WTC11 (cell line): ENCODE measurements around the gene TPP1. TPM values are rescaled to one million over a fixed set of nuclear protein-coding genes. Genes with fewer than 3 reads are reported as not detected.

ENCODE experiments used
- ATAC-seq: fragments of 200-7000 bp; cut with Tn5 transposase; 2 replicates; pipeline ENCODE4 v1.10.0; 2021; ENCODE audit warnings: mild to moderate bottlenecking, moderate library complexity
- CTCF ChIA-PET: fragments of 300-600 bp; sonication (Branson Sonifier 250); formaldehyde crosslinking; loops from one replicate; lab custom pipeline; 2021; ENCODE audit warnings: antibody characterized with exemption; lab: Charles Lee
- POLR2A ChIA-PET: fragments of 350-600 bp; sonication (Branson Sonifier 250); formaldehyde crosslinking; loops from one replicate; lab custom pipeline; 2021; ENCODE audit warnings: antibody characterized with exemption; lab: Charles Lee
- DNase-seq: peaks from one replicate; pipeline ENCODE4 v3.0.0; 2021; ENCODE audit warnings: low spot score
- H3K27ac Mint-ChIP-seq: 2 replicates; pipeline ENCODE4 v1.8.0; 2021; ENCODE audit warnings: mixed read lengths
- H3K27me3 Mint-ChIP-seq: 2 replicates; pipeline ENCODE4 v1.8.0; 2021; ENCODE audit warnings: low read depth, mild to moderate bottlenecking, moderate library complexity, mixed read lengths
- H3K36me3 Mint-ChIP-seq: 2 replicates; pipeline ENCODE4 v1.8.0; 2021; ENCODE audit warnings: mixed read lengths
- H3K4me1 Mint-ChIP-seq: 2 replicates; pipeline ENCODE4 v1.8.0; 2022; ENCODE audit warnings: mixed read lengths
- H3K4me3 Mint-ChIP-seq: 2 replicates; pipeline ENCODE4 v1.8.0; 2021; ENCODE audit warnings: mild to moderate bottlenecking, moderate library complexity, mixed read lengths
- H3K9me3 Mint-ChIP-seq: 2 replicates; pipeline ENCODE4 v1.8.0; 2021; ENCODE audit warnings: mixed read lengths
- ATF1 ChIP-seq: sonication (generic); formaldehyde crosslinking; IDR thresholded peaks from 2 replicates; pipeline ENCODE4 v1.8.1; 2023; ENCODE audit warnings: mild to moderate bottlenecking, moderate library complexity, missing genetic modification reagents
- CREB1 ChIP-seq: sonication (generic); formaldehyde crosslinking; IDR thresholded peaks from 2 replicates; pipeline ENCODE4 v1.8.0; 2023; ENCODE audit warnings: mild to moderate bottlenecking, missing genetic modification reagents
- CREM ChIP-seq: sonication (generic); formaldehyde crosslinking; IDR thresholded peaks from 2 replicates; pipeline ENCODE4 v1.8.1; 2022; ENCODE audit warnings: mild to moderate bottlenecking, missing genetic modification reagents, moderate library complexity
- ELF4 ChIP-seq: sonication (generic); formaldehyde crosslinking; IDR thresholded peaks from 2 replicates; pipeline ENCODE4 v1.8.1; 2022; ENCODE audit warnings: low read depth, mild to moderate bottlenecking, moderate library complexity, missing genetic modification reagents
- FOXK1 ChIP-seq: sonication (generic); formaldehyde crosslinking; IDR thresholded peaks from 2 replicates; pipeline ENCODE4 v1.8.0; 2022; ENCODE audit warnings: mild to moderate bottlenecking, moderate library complexity, missing genetic modification reagents
- GRHL2 ChIP-seq: fragments of 250-450 bp; sonication (Bioruptor Pico); IDR thresholded peaks from 2 replicates; pipeline ENCODE4 v1.8.0; 2022; ENCODE audit warnings: mild to moderate bottlenecking, moderate library complexity; ENCODE audit not compliant: insufficient replicate concordance, severe bottlenecking
- JAZF1 ChIP-seq: fragments of 250-450 bp; sonication (Bioruptor Pico); IDR thresholded peaks from 2 replicates; pipeline ENCODE4 v1.9.0; 2021; ENCODE audit warnings: moderate library complexity, mild to moderate bottlenecking, inconsistent platforms
- KAT7 ChIP-seq: sonication (generic); formaldehyde crosslinking; IDR thresholded peaks from 2 replicates; pipeline ENCODE4 v1.8.1; 2023; ENCODE audit warnings: missing genetic modification reagents, mild to moderate bottlenecking, borderline replicate concordance
- NR1H2 ChIP-seq: sonication (generic); formaldehyde crosslinking; IDR thresholded peaks from 2 replicates; pipeline ENCODE4 v1.9.0; 2021; ENCODE audit warnings: mild to moderate bottlenecking, moderate library complexity, missing genetic modification reagents
- OVOL2 ChIP-seq: fragments of 250-450 bp; sonication (Bioruptor Pico); IDR thresholded peaks from 2 replicates; pipeline ENCODE4 v1.9.0; 2021; ENCODE audit warnings: mild to moderate bottlenecking, borderline replicate concordance
- PRRX2 ChIP-seq: fragments of 250-450 bp; sonication (Bioruptor Pico); IDR thresholded peaks from 2 replicates; pipeline ENCODE4 v1.8.0; 2021; ENCODE audit warnings: mild to moderate bottlenecking
- SMAD4 ChIP-seq: sonication (generic); formaldehyde crosslinking; IDR thresholded peaks from 2 replicates; pipeline ENCODE4 v1.8.0; 2022; ENCODE audit warnings: mild to moderate bottlenecking, missing genetic modification reagents
- TP53 ChIP-seq: sonication (generic); formaldehyde crosslinking; IDR thresholded peaks from 2 replicates; pipeline ENCODE4 v1.8.1; 2023; ENCODE audit warnings: mild to moderate bottlenecking, missing genetic modification reagents
- ZBTB21 ChIP-seq: sonication (generic); formaldehyde crosslinking; IDR thresholded peaks from 2 replicates; pipeline ENCODE4 v1.8.1; 2023; ENCODE audit warnings: mild to moderate bottlenecking, missing genetic modification reagents, borderline replicate concordance
- ZNF416 ChIP-seq: fragments of 250-450 bp; sonication (Bioruptor Pico); IDR thresholded peaks from 2 replicates; pipeline ENCODE4 v1.9.0; 2021; ENCODE audit warnings: mild to moderate bottlenecking, inconsistent platforms
- ZNF423 ChIP-seq: fragments of 250-450 bp; sonication (Bioruptor Pico); IDR thresholded peaks from 2 replicates; pipeline ENCODE4 v2.1.2; 2022; ENCODE audit warnings: mild to moderate bottlenecking, moderate library complexity
- total RNA-seq: library from RNA; stranded (reverse); gene quantifications from 3 replicates; pipeline ENCODE4 v1.2.3, GENCODE V29; 2021
- TF ChIP-seq, protein P1 (sequence below): sonication (generic); formaldehyde crosslinking; conservative IDR thresholded peaks from 2 replicates; pipeline ENCODE4 v1.8.1; 2023; ENCODE audit warnings: mild to moderate bottlenecking, low read depth, missing genetic modification reagents, moderate library complexity
- TF ChIP-seq, protein P2 (sequence below): sonication (generic); formaldehyde crosslinking; IDR thresholded peaks from 2 replicates; pipeline ENCODE4 v1.8.1; 2022; ENCODE audit warnings: mild to moderate bottlenecking, moderate library complexity, missing genetic modification reagents
- TF ChIP-seq, protein P3 (sequence below): fragments of 250-450 bp; sonication (Bioruptor Pico); IDR thresholded peaks from 2 replicates; pipeline ENCODE4 v1.8.0; 2021; ENCODE audit warnings: mild to moderate bottlenecking
- TF ChIP-seq, protein P4 (sequence below): sonication (generic); formaldehyde crosslinking; IDR thresholded peaks from 2 replicates; pipeline ENCODE4 v1.8.0; 2023; ENCODE audit warnings: missing genetic modification reagents, mild to moderate bottlenecking, borderline replicate concordance
- TF ChIP-seq, protein P5 (sequence below): sonication (generic); formaldehyde crosslinking; IDR thresholded peaks from 2 replicates; pipeline ENCODE4 v1.8.0; 2022; ENCODE audit warnings: mild to moderate bottlenecking, missing genetic modification reagents

TPP1 gene
- total RNA-seq, 1 experiment from 2014 or later, result 36.2 TPM

DNA sequence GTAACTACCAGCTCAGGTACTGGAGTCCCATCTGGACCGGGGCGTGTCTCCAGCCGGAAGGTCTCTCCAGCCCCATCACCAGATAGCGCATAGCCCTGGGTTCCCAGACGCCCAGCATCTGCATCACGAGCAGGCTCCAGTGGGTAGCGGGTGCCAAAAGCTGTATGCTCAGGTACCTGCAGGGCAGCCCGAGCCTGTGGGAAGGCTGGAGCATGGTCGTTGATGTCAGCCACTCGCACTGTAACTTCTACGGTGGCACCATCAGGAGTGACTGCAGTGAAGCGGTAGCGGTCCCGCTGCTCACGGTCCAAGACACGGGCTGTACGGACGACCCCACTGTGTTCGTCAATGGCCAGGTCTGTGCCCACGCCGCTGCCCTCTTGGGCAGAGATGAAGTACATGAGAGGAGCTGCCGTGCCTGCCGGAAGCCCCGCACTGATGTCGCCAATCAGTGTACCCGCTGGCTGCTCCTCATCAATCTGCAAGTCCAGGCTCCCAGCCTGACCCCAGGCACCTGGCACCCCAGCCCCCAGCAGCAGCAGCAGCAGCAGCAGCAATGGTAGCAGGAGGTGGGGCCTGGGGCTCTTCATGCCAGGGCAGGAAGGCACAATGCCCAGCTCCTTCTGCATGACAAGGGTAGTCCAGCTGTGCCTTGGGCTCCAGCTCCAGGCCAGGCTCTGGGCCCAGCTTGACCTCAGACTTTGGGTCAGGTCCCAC, 21.9 kb upstream of the TPP1 start (continued):
- TF ChIP-seq, protein P1, sequence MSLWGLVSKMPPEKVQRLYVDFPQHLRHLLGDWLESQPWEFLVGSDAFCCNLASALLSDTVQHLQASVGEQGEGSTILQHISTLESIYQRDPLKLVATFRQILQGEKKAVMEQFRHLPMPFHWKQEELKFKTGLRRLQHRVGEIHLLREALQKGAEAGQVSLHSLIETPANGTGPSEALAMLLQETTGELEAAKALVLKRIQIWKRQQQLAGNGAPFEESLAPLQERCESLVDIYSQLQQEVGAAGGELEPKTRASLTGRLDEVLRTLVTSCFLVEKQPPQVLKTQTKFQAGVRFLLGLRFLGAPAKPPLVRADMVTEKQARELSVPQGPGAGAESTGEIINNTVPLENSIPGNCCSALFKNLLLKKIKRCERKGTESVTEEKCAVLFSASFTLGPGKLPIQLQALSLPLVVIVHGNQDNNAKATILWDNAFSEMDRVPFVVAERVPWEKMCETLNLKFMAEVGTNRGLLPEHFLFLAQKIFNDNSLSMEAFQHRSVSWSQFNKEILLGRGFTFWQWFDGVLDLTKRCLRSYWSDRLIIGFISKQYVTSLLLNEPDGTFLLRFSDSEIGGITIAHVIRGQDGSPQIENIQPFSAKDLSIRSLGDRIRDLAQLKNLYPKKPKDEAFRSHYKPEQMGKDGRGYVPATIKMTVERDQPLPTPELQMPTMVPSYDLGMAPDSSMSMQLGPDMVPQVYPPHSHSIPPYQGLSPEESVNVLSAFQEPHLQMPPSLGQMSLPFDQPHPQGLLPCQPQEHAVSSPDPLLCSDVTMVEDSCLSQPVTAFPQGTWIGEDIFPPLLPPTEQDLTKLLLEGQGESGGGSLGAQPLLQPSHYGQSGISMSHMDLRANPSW, result no peak

DNA sequence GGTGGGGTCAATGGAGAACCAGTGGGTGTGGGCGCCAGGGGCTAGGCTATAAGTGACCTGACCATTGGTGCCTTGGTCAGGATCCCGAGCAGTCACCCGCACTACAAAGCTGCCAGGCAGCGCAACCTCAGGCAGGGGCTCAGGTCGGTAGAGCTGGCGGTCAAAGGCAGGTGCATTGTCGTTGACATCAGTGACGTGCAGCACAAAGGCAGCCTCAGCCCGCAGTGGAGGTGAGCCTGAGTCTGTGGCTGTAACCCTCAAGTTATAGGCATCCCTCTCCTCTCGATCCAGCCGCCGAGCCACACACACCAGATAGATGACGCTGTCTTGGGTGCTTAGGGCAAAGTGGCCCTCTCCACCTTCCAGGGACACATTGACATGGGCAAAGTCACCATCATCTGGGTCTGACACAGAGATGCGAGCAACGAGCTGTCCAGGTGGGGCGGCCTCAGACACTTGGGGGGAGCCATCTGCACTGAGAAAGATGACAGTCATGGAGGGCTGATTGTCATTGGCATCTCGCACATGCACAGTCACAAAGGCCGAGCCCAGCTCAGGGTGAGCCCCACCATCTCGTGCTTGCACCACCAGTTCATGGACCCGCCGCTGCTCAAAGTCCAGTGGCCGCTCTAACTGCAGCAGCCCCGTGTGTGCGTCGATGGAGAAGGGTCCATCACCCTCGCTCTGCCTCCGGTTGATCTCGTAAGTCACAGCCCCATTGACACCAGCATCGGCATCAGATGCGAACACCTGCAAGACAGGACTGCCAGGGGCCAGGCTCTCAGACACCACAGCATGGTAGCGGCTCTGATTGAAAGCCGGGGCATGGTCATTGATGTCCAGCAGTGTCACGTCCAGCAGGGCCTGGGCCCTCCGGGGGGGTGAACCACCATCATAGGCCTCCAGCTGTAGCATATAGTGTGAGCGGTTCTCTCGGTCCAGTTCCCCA, 21.1 kb upstream of the TPP1 start:
- TF ChIP-seq KAT7 (CRISPR knock-in tag) (no peak), CREB1 (CRISPR knock-in tag) (no peak), PRRX2 (CRISPR knock-in tag) (no peak), ZBTB21 (CRISPR knock-in tag) (no peak), JAZF1 (CRISPR knock-in tag) (no peak), CREM (CRISPR knock-in tag) (no peak), ZNF416 (CRISPR knock-in tag) (no peak), NR1H2 (CRISPR knock-in tag) (no peak), ZNF423 (no peak), FOXK1 (no peak), GRHL2 (no peak), OVOL2 (CRISPR knock-in tag) (no peak), ELF4 (CRISPR knock-in tag) (no peak), TP53 (CRISPR knock-in tag) (no peak), SMAD4 (no peak), ATF1 (no peak)
- TF ChIP-seq, protein P2, sequence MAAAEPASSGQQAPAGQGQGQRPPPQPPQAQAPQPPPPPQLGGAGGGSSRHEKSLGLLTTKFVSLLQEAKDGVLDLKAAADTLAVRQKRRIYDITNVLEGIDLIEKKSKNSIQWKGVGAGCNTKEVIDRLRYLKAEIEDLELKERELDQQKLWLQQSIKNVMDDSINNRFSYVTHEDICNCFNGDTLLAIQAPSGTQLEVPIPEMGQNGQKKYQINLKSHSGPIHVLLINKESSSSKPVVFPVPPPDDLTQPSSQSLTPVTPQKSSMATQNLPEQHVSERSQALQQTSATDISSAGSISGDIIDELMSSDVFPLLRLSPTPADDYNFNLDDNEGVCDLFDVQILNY (CRISPR knock-in tag), result no peak
- TF ChIP-seq, protein P3, sequence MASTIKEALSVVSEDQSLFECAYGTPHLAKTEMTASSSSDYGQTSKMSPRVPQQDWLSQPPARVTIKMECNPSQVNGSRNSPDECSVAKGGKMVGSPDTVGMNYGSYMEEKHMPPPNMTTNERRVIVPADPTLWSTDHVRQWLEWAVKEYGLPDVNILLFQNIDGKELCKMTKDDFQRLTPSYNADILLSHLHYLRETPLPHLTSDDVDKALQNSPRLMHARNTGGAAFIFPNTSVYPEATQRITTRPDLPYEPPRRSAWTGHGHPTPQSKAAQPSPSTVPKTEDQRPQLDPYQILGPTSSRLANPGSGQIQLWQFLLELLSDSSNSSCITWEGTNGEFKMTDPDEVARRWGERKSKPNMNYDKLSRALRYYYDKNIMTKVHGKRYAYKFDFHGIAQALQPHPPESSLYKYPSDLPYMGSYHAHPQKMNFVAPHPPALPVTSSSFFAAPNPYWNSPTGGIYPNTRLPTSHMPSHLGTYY (CRISPR knock-in tag), result no peak
- TF ChIP-seq, protein P4, sequence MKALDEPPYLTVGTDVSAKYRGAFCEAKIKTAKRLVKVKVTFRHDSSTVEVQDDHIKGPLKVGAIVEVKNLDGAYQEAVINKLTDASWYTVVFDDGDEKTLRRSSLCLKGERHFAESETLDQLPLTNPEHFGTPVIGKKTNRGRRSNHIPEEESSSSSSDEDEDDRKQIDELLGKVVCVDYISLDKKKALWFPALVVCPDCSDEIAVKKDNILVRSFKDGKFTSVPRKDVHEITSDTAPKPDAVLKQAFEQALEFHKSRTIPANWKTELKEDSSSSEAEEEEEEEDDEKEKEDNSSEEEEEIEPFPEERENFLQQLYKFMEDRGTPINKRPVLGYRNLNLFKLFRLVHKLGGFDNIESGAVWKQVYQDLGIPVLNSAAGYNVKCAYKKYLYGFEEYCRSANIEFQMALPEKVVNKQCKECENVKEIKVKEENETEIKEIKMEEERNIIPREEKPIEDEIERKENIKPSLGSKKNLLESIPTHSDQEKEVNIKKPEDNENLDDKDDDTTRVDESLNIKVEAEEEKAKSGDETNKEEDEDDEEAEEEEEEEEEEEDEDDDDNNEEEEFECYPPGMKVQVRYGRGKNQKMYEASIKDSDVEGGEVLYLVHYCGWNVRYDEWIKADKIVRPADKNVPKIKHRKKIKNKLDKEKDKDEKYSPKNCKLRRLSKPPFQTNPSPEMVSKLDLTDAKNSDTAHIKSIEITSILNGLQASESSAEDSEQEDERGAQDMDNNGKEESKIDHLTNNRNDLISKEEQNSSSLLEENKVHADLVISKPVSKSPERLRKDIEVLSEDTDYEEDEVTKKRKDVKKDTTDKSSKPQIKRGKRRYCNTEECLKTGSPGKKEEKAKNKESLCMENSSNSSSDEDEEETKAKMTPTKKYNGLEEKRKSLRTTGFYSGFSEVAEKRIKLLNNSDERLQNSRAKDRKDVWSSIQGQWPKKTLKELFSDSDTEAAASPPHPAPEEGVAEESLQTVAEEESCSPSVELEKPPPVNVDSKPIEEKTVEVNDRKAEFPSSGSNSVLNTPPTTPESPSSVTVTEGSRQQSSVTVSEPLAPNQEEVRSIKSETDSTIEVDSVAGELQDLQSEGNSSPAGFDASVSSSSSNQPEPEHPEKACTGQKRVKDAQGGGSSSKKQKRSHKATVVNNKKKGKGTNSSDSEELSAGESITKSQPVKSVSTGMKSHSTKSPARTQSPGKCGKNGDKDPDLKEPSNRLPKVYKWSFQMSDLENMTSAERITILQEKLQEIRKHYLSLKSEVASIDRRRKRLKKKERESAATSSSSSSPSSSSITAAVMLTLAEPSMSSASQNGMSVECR (CRISPR knock-in tag), result no peak
- TF ChIP-seq, protein P5, sequence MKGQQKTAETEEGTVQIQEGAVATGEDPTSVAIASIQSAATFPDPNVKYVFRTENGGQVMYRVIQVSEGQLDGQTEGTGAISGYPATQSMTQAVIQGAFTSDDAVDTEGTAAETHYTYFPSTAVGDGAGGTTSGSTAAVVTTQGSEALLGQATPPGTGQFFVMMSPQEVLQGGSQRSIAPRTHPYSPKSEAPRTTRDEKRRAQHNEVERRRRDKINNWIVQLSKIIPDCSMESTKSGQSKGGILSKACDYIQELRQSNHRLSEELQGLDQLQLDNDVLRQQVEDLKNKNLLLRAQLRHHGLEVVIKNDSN, result no peak
- ChIA-PET CTCF (interaction anchor here (1.0 to 1.2 kb wide), 2 partner anchors 109 to 115 kb away, joined by 3 read pairs; no protein-coding TSS in a partner anchor), POLR2A (interaction anchor here (0.5 to 0.7 kb wide), 2 partner anchors 21 to 29 kb away, joined by 3 read pairs; partner anchors contain the start of gene TAF10)
- DNase-seq, result no peak
- ATAC-seq, result no peak
- H3K9me3 Mint-ChIP-seq, result no peaks in the 10 kb centered on the region
- no peaks in the 10 kb centered on the region for H3K27me3 Mint-ChIP-seq
- no peak overlapping the region for H3K27ac Mint-ChIP-seq
- no peaks in the 10 kb centered on the region for H3K36me3 Mint-ChIP-seq
- no peak overlapping the region for H3K4me3 Mint-ChIP-seq
- no peaks in the 10 kb centered on the region for H3K4me1 Mint-ChIP-seq
